HG03108 (cell line): Measurements from ENCODE around the gene CHSY1.

Source experiments
- ATAC-seq: cut with Tn5 transposase; IDR thresholded peaks from one replicate; pipeline ENCODE4 v1.9.1; 2021; ENCODE audit warnings: moderate library complexity; ENCODE audit not compliant: unreplicated experiment

CHSY1 gene

DNA sequence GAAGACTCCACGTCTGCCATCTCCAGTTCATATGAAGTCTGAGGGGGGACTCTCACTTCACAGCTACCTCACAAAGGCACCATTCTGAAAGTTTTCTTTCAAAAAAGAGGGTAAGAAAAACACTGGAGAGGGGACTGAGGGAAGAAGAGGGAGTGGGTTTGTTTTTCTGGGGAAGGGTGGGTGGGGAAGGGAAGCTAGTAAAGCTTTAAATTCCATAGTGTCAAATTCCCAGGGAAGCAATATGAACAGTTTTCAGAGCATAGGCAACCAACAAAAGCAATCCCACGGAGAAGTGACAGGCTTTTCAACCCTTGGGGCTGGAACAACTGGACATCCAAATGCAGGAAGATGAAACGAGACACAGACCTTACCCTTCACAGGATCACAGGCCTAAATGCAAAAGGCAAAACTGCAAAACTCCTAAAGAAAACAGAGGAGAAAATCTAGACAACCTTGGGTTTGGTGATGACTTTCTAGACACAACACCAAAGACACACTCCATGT, 61.7 kb downstream of the CHSY1 start:
- ATAC-seq: no peak

DNA sequence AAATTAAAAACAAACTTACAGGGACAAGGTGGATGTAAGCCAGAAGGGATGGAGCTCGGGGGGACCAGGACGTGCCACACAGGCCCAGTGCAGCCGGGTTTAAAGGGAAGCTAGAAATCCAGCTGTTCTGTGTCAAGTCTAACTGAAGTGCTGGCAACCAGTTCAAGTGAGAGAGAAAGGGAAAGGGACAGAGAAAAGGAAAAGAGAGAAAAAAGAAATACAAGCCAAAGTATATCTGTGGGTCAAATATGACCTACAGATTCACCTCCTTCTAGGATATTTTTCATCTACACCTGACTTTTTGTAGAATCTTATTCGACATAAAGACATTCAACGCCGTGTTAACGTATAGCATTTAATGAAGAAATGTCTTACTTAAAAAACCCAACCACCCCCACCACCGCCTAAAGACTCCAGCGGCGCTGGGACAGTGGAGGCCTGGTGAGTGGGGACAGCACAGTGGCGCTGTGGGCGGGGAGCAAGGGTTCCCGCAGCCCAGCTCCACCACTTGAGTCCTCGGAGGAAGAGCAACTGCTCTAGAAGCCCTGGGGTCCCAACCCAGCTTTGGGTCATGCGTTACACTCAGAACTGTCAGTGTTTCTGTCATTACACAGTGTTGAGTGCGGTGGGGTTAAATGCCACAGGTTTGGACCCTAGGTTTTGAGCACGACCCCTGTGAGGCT, 62.3 kb downstream of the CHSY1 start:
- ATAC-seq: no peak

DNA sequence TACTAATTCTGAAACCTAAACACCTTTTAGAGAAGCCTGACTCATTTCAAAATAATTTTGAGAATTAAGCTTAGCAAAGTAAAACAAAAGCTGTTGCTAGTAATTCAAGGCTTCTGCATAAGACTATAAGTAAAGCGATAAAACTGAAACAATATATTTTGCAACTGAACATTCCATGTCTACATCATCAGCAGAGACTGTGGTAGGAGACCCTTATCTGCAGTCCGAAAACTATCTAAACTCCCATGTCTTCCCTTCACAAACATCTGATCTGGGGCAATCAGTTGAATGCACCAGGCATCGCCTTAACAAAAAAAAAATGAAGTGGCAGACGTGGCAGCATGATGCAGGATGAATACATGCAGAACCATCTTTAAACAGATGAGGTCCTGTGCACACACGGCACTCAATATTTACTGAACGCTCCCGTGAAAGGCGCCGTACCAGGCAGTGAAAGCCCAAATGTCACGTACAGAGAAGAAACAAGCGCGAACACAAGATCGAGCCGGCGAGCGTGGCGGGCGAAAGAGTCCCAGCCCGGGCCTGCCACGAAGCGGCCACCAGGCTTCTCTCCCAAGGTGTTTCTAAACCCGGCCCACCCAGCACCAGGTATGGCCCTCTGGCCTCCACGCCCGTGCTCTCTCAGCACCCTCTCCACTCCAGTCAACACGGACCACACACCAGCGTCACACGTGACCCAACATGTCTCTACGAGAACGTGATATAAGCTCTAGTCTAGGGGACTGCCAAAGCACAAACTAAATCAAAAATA, 63.0 kb downstream of the CHSY1 start:
- ATAC-seq: no peak

DNA sequence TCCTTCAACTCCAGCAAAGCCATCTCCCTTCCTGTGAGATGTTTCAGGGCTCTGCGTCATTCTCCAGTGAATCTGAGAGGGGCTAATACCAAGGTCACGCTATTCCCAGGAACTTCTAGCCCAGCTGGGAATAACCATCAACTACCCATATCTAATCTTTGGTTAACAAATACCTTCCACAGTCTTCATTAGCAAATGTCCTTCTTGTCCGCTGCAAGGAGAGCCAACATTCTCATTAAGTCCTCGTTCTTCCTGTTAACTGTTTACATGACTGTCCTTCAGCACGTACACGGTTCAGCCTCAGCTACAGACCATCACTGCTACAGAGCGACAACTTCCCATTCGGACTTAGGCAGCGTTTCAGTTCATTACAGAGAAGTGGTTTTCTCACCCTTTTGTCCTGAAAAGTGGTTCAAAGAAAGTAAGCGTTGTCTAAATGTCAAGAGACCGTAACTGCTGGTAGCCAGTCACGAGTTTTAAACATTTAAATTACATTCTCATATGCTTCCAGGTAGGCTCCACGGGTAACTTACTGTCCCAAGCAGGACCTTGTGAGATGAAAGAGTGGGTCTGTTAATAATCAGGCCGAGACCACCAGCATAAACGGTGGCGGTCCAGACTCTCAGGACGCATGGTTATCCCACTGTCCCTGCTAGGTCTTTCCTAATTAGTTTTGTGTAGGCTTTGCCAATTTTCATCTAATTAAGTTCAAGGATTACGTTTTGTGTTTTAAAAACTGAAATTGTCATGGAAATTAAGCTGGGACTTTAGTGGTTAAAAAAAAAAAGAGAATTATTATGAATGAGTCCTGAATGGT, 63.8 kb downstream of the CHSY1 start:
- ATAC-seq: no peak

DNA sequence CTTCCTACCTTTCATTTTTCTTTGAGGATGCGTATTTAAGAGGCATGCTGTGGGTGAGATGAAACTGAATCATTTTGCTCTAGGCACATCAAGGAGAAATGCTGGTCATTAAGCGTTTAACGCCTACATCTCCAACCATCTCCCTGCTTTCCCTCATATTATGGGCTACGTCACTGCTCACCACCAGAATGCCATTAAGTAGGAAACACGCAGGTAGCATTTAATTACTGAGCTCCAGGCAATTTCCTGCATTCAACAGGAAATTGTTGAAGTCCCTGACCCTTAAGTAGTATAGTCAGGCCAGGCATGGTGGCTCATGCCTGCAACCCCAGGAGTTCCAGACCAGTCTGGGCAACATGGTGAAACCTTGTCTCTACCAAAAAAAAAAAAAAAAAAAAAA, 66.1 kb downstream of the CHSY1 start:
- ATAC-seq: no peak

DNA sequence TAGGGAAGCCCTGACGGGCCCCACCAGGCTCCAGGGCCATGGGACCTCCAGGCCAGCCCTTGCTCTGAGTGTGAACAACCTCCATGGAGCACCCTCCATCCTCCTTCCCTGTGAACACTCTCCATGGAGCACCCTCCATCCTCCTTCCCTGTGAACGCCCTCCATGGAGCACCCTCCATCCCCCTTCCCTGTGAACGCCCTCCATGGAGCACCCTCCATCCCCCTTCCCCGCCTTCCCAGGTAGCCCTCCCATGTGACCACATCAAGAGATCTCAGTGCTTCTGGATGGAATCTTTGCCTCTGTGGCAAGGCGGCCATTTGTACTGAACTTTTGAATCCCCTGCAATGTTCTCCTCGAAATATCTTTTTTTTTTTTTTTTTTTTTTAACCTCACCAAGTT, 66.5 kb downstream of the CHSY1 start:
- ATAC-seq: no peak

DNA sequence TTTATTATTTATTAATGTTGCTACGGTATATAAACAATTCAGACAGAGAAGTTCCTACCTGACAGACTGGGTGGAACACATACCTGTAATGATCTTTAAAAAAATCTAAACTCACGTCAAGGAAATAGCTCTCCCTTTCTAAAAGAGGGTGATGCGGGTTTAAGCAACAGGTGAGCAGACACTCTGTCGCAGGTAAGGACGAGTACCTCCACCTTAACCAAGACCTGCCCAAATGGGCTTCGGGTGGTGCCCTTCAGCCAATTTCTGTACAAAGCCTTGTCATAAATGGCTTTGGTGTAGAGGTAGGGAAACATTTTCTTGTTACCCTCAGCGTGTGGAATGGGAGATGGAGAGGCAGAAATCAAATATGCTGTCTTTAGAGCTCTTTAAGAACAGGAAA, 67.0 kb downstream of the CHSY1 start:
- no peak for ATAC-seq

DNA sequence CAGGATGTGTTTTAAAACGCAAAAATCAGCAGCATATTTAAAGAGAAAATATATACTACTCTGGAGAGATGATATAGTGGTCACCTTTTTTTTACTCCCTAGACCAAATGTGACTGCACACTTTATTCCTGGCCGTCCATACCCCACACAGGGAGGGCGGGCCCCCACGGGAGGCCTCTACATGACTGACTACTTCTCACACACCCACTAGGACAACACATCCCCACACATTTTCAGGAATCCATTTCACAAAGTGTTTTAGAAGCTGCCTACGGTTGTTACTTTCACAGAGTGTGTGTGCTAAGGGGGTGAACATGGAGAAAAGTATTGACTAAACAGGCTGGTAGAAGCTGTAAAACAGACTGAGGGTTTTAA, 67.9 kb downstream of the CHSY1 start:
- ATAC-seq: no peak

DNA sequence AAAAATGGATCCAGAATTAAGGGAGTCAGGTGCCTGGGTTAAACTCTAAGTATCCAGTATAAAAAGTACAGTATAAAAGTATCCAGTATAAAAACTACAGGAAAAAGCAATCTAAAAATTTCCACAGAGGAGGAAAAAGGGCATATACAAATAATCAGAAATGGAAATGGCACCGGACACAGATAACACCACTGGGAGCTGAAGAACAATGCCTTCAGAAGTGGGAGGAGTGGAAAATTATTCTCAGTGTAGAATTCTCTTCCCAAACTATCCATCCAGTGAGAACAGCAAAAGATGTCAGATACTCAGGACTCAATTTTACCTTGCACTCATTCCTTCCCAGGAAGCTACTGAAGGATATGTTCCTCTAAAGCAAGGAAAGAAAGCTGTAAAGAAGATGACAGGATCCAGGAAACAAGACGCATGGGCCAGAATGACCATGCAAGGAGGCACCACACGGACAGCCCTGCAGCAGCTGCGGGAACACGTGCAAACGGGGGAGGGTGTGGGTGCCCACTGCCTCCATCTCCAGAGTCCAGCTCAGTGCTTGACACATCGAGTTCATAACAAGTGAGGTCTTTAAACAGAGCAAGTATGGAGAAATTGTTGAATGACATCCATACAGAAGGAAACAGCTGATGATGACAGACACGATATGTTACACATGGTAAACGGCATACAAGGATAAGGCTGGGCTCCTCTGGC, 68.5 kb downstream of the CHSY1 start:
- ATAC-seq: no peak

DNA sequence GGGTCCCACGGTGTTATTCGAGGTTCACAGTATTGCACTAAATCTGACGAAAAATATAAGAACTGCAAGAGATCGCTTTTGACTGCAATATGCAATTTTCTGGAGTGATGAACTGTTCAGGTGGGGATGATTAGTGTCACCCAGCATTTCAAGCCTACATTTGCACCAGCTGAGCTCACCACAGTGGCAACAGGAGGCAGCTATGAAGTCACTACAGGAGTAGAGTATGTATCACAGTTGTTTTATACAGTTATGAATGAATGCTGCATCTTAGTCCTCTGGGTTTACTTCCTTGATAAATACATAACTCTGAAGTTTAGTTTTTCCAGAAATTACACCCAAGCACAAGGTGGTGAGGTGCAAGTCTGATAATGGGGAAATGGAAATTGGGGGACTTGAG, 69.6 kb downstream of the CHSY1 start:
- ATAC-seq: no peak

DNA sequence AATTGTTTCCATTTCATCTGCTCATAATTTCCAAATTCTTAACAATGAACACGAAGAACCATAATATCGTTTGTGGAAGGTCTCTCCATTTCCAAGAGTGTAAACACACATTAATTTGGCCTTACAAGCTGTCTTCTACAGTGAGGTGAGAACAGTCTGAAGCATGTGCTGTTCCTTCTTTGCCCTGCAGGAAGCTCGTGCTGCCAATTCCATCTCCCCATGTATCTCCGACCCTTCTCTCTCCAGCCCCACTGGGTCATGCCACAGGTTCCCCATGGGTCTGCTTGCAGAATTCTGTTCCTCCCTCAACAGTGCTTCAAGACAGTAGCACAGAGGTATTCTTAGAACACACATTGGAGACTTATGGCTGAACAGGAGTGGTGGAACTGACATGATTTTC, 70.5 kb downstream of the CHSY1 start:
- ATAC-seq: no peak

DNA sequence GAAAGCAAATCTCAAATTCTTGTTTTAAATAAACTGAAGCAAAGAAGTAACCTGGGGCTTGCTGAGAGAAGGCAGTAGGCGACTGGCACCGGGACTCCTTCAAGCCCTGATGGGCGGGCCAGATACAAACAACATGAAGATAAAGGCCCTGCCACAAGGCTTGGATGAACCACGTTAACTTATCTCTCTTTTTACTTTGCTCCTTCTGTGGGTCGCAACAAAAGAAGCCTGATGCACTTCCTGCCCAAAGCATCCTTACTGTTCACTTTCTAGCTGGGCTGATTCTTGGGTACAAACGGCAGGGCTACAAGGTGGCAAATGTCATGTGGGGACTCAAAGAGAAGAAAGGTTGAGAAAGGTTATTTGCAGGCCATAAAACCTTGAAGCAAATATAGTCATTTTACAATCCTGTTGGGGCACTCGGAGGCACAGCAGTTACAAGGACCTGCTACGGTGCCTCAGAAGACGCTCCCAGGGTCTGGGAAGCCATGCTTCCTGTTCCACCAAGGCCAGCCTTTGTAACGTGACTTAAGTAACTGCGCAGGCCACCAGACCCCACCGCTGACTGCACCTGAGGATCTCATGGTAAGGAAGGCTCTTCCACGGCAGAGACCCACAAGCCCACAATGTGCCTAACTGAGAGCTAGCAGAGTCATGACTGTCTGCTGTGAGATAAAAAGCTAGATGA, 71.1 kb downstream of the CHSY1 start:
- ATAC-seq: no peak

DNA sequence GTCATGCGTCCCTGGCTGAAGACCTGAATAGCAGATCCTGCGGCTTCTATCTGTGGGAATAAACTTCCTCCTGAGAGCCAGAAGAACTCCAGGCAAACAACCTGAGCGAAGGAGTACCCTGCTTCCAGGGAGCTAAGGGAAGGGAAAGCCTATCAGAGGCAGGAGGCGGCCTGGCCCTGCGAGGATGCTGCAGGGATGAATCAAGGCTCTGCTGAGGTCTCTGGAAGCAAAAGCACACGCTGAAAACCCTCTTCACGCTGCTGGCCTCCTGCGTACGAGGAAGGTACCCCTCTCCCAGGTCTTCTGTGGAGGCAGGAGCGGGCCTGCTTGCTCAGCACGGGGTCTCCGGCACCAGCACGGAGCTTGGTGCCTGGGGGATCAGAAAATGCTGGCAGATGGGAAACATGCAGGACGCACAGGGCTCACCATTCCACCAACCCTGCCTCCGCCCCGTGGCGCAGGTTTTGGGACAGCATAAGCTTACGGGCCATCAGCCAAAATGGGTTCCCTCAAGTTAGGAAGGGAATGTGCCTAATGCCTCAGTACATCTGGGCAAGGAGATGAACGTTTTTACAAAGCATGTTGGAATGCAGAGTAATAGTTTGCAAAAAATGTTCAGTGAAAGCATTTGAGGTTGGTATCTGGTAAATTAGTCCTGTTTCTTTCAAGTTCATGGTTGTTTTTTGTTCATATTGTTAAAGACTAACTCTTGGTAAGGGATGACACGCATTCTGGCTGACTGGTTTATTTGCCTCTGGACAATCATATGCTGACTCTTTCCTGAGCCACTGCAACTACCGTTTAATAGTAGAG, 72.3 kb downstream of the CHSY1 start:
- ATAC-seq: no peak

DNA sequence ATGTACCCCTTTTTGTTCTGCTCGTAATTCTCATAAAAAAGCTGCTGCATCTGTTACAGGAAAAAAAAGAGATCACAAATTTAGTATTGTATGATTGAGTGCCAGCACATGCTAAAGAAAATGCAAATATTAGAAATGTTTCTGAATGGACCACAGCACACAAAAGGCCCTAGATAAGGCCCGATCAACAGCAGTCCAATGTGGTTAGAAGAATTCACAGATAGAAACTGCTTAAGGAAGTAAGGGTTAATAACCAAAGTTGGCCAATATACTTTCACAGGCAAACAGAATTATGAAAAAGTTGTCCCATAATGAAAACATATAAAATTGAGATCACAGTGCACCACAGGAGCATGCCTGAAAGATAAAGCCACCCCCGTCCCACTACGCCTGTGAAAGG, 72.9 kb downstream of the CHSY1 start:
- no peak for ATAC-seq

DNA sequence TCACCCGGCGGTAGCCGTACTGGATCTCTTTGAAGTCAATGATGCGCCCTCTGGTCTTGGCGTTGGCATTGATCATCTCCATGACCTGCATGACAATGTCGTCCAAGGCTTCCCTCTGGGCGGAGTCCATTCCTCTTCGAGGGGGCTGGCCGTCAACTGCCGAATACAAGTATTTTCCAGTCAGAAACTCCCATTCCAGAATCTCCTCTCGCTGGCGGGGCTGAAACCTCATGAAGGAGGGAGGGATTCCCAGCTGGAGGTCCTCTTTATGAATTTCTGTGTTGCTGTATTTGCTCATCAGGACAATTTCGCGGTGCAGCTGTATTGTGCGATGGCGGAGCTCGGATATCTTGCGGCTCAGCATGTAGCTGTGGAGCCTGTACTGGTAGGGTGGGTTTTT, 73.4 kb downstream of the CHSY1 start:
- ATAC-seq: no peak

DNA sequence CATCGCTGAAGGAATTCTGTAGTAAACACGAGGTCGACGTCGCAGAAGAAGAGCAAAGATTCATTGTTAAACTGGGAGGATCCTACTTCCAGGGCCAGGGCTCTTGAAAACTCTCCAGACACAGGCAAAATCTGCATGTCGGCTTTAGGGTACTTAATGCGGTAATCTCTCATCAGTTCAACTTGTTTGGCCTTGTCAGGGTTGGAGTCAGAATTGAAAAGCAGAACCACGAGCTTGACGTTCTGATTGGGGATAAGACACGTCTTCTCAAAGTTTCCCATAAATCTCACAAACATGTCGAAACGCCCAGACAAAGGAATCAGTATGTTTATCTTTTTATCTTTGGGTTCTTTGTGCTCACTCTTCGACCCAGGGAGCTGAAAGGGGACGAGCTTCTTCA, 74.0 kb downstream of the CHSY1 start:
- ATAC-seq: no peak

DNA sequence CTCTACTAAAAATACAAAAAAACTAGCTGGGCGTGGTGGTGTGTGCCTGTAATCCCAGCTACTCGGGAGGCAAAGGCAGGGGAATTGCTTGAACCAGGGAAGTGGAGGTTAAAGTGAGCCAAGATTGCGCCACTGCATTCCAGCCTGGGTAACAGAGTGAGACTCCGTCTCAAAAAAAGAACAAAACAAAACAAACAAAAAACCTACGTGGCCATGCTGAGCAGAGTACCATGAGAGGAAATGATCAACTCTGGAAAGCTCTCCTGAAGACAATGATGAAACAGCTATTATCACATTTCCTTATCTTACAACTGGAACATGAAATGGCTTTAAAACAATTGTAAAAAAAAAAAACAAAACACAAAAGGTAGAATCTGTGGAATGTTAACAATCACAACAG, 75.2 kb downstream of the CHSY1 start:
- ATAC-seq: no peak

DNA sequence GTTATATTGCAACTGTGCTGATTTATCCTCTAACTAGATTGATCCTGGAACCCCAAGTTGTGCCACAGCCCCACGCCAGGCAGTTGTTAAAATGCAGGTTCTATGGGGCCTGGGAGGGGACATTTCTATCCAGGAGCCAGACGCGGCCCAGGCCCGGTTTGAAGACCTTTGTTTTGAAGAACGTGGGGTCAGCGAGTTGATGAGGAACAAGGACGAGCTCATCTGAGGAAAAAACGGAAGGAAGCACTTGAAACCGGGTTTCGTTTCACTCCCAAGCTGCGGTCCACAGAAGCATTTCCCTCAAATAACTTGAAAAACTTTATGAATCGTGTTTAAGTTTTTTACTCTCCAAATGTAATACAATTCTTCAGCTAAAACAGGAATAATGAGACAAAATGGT, 76.4 kb downstream of the CHSY1 start:
- no peak for ATAC-seq

DNA sequence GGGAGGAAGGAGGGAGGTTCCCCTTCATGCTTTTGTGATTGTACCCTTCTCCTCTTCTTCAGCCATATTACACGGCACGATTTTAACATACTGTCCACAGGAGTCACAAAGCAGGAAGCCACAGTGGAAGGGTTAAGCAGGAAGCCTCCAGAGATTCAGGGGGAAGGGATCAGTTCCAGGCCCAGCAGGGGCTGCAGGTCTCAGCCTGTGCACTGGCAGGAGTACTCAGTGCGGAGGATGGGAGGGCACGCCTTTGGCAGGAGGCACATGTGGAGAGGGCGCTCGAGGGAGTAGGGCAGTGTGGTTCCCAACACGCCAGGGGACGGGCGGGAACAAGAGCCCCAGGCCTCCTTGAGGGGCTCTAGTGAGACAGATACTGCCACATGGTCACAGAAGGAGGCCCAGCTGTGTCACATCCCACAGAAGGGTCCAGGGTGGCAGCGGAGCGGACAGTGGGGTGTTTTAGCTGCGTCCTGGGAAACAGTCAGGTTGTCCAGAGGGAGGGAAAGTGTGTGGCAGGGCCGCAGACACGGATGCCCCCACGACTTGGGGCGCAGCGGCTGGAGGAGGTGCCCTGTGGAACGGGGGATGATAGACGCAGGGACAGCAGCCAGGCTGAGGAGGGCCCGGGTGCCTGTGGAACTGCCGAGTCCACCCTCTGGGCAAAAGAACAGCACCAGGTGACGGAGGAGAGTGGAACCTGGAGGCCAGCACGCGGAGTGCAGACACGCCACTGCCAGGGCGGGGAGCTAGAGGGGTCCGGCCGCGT, 77.5 kb downstream of the CHSY1 start:
- ATAC-seq: no peak
